GM12878 (cell line): ENCODE data around the gene DDIT3.
A peak's percentile ranks its signal among the peaks of the same experiment; 100 is the strongest.

Experiments used
- POLR2A ChIP-seq: IDR thresholded peaks from 2 replicates; pipeline ENCODE4 v1.6.1; 2011; ENCODE audit warnings: low read depth, mild to moderate bottlenecking, low read length
- REST ChIP-seq: IDR thresholded peaks from 2 replicates; pipeline ENCODE4 v1.6.1; 2012; ENCODE audit warnings: mild to moderate bottlenecking, low read depth, low read length

GRCh38 chr12:57520053-57520818 is at the start of gene DDIT3:
- TF ChIP-seq POLR2A (peak; percentile 91), REST (no peak)
